Neural progenitor cell (in vitro differentiated cells): ENCODE data around the gene CDKL5. TPM values are rescaled to one million over a fixed set of nuclear protein-coding genes. Genes with fewer than 3 reads are reported as not detected.

Experiments used
- DNase-seq: peaks from one replicate; pipeline ENCODE4 v3.0.0-alpha.2; 2016; ENCODE audit warnings: low spot score
- H2AFZ ChIP-seq: fragments of 200-600 bp; sonication (generic); replicated peaks from 2 replicates; pipeline ENCODE4 v1.6.1; 2016; ENCODE audit warnings: antibody characterized with exemption
- H3F3A ChIP-seq: fragments of 200-600 bp; sonication (generic); 2 replicates; pipeline ENCODE4 v1.6.1; 2016; ENCODE audit warnings: antibody characterized with exemption, low read depth
- H3K27ac ChIP-seq: fragments of 200-600 bp; sonication (generic); 2 replicates; pipeline ENCODE4 v1.5.1; 2016; ENCODE audit warnings: mild to moderate bottlenecking
- H3K27me3 ChIP-seq: fragments of 200-600 bp; sonication (generic); 2 replicates; pipeline ENCODE4 v1.6.1; 2016; ENCODE audit warnings: mild to moderate bottlenecking, moderate library complexity
- H3K36me3 ChIP-seq: fragments of 200-600 bp; sonication (generic); 2 replicates; pipeline ENCODE4 v1.5.1; 2016
- H3K4me1 ChIP-seq: fragments of 200-600 bp; sonication (generic); 2 replicates; pipeline ENCODE4 v1.6.1; 2016; ENCODE audit warnings: mixed run types
- H3K4me2 ChIP-seq: fragments of 200-600 bp; sonication (generic); 2 replicates; pipeline ENCODE4 v1.6.1; 2016
- H3K4me3 ChIP-seq: fragments of 200-600 bp; sonication (generic); 2 replicates; pipeline ENCODE4 v1.5.1; 2016
- H3K79me2 ChIP-seq: fragments of 200-600 bp; sonication (generic); 2 replicates; pipeline ENCODE4 v1.6.1; 2016; ENCODE audit warnings: low read depth
- H3K9ac ChIP-seq: fragments of 200-600 bp; sonication (generic); 2 replicates; pipeline ENCODE4 v1.6.1; 2016
- H3K9me3 ChIP-seq: fragments of 200-600 bp; sonication (generic); 2 replicates; pipeline ENCODE4 v1.5.1; 2016; ENCODE audit warnings: low read depth
- H4K20me1 ChIP-seq: fragments of 200-600 bp; sonication (generic); 2 replicates; pipeline ENCODE4 v1.6.1; 2016; ENCODE audit warnings: low read depth
- H3K27ac Mint-ChIP-seq: 3 replicates; pipeline ENCODE4 v1.8.0; 2021; ENCODE audit warnings: mixed read lengths
- H3K27me3 Mint-ChIP-seq: 2 replicates; pipeline ENCODE4 v1.8.0; 2022; ENCODE audit warnings: low read depth, mild to moderate bottlenecking, inconsistent platforms, moderate library complexity, mixed read lengths; ENCODE audit not compliant: insufficient read depth
- H3K36me3 Mint-ChIP-seq: 3 replicates; pipeline ENCODE4 v1.8.0; 2021; ENCODE audit warnings: mixed read lengths
- H3K4me1 Mint-ChIP-seq: 3 replicates; pipeline ENCODE4 v1.8.0; 2021; ENCODE audit warnings: mixed read lengths
- H3K4me3 Mint-ChIP-seq: 3 replicates; pipeline ENCODE4 v1.8.0; 2021; ENCODE audit warnings: mild to moderate bottlenecking, moderate library complexity, mixed read lengths
- H3K9me3 Mint-ChIP-seq: 3 replicates; pipeline ENCODE4 v1.8.0; 2020; ENCODE audit warnings: mixed read lengths
- EZH2 ChIP-seq: fragments of 200-600 bp; sonication (generic); IDR thresholded peaks from 2 replicates; pipeline ENCODE4 v1.6.1; 2017; ENCODE audit warnings: antibody characterized with exemption, mild to moderate bottlenecking, moderate library complexity
- EZH2phosphoT487 ChIP-seq: fragments of 200-600 bp; sonication (generic); IDR thresholded peaks from 2 replicates; pipeline ENCODE4 v1.6.1; 2017; ENCODE audit warnings: antibody characterized with exemption
- total RNA-seq: library from RNA; depleted of rRNA; stranded (reverse); fragments of >200 nt; gene quantifications from 2 replicates; pipeline ENCODE4 v1.2.3, GENCODE V29; 2015; ENCODE audit warnings: low replicate concordance
- TF ChIP-seq, protein P1 (sequence below): fragments of 200-600 bp; sonication (generic); IDR thresholded peaks from 2 replicates; pipeline ENCODE4 v1.5.1; 2017; ENCODE audit warnings: antibody characterized with exemption, mild to moderate bottlenecking

CDKL5 gene
- total RNA-seq, 1 donor from 2014 or later, result 8.6 TPM

DNA sequence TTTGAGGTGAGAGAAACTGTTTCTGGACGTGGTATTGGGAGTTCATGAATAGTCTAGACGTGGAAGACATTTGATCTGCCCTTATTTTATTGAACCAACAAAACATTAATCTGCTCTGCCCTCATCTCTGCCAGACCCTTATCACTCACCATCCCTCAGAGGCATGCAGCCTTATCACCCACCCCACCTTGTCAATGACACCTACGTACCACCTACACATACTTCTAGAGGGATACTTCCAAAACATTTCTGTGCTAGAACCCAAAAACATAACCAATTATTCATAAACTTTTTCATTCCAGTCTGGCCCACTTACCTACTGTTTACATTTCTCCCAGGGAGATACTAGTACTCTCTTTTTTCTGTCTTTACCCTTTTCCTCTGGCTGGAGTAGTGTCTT is 141.3 kb downstream of the CDKL5 start:
- Histone ChIP-seq H3F3A (no peaks in the 10 kb centered on the region), H3K27me3 (no peaks in the 10 kb centered on the region), H3K27ac (no peak overlapping the region), H3K79me2 (no peaks in the 10 kb centered on the region), H4K20me1 (no peaks in the 10 kb centered on the region), H3K36me3 (no peaks in the 10 kb centered on the region), H2AFZ (no peak overlapping the region), H3K9ac (no peak overlapping the region), H3K4me3 (no peak overlapping the region), H3K9me3 (peaks cover 9% of the 10 kb centered on the region), H3K4me2 (no peak overlapping the region), H3K4me1 (no peaks in the 10 kb centered on the region)
- no peak overlapping the region for H3K27ac Mint-ChIP-seq
- H3K27me3 Mint-ChIP-seq, result no peaks in the 10 kb centered on the region
- no peaks in the 10 kb centered on the region for H3K36me3 Mint-ChIP-seq
- DNase-seq, result no peak
- no peak overlapping the region for H3K4me3 Mint-ChIP-seq
- H3K4me1 Mint-ChIP-seq, result peaks cover 8% of the 10 kb centered on the region
- H3K9me3 Mint-ChIP-seq, result peaks cover 6% of the 10 kb centered on the region
- TF ChIP-seq EZH2, result no peak
- no peak for TF ChIP-seq EZH2phosphoT487
- TF ChIP-seq, protein P1, sequence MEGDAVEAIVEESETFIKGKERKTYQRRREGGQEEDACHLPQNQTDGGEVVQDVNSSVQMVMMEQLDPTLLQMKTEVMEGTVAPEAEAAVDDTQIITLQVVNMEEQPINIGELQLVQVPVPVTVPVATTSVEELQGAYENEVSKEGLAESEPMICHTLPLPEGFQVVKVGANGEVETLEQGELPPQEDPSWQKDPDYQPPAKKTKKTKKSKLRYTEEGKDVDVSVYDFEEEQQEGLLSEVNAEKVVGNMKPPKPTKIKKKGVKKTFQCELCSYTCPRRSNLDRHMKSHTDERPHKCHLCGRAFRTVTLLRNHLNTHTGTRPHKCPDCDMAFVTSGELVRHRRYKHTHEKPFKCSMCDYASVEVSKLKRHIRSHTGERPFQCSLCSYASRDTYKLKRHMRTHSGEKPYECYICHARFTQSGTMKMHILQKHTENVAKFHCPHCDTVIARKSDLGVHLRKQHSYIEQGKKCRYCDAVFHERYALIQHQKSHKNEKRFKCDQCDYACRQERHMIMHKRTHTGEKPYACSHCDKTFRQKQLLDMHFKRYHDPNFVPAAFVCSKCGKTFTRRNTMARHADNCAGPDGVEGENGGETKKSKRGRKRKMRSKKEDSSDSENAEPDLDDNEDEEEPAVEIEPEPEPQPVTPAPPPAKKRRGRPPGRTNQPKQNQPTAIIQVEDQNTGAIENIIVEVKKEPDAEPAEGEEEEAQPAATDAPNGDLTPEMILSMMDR, result no peak

GRCh38 chrX:18573556-18573955 is 148.1 kb downstream of the CDKL5 start:
- H3K27ac ChIP-seq, result no peak overlapping the region
- H3K4me2 ChIP-seq, result no peak overlapping the region
- peaks cover 9% of the 10 kb centered on the region for H3K9me3 ChIP-seq
- H3K4me1 Mint-ChIP-seq, result no peaks in the 10 kb centered on the region
- H3K9ac ChIP-seq, result no peak overlapping the region
- peaks cover 5% of the 10 kb centered on the region for H3K9me3 Mint-ChIP-seq
- no peak overlapping the region for H3K27ac Mint-ChIP-seq
- H4K20me1 ChIP-seq, result no peaks in the 10 kb centered on the region
- H3K4me3 ChIP-seq, result no peak overlapping the region
- no peaks in the 10 kb centered on the region for H3K36me3 Mint-ChIP-seq
- H3K27me3 Mint-ChIP-seq, result no peaks in the 10 kb centered on the region
- no peaks in the 10 kb centered on the region for H3K36me3 ChIP-seq
- no peaks in the 10 kb centered on the region for H3K27me3 ChIP-seq
- H3K4me3 Mint-ChIP-seq, result no peak overlapping the region
- no peaks in the 10 kb centered on the region for H3K4me1 ChIP-seq
- DNase-seq, result no peak
- no peaks in the 10 kb centered on the region for H3K79me2 ChIP-seq
- no peaks in the 10 kb centered on the region for H3F3A ChIP-seq
- TF ChIP-seq EZH2 (no peak), EZH2phosphoT487 (no peak)
- TF ChIP-seq, protein P1, result no peak
- no peak overlapping the region for H2AFZ ChIP-seq

- no peak for DNase-seq
- TF ChIP-seq EZH2, result no peak
- TF ChIP-seq, protein P1, result no peak
- no peak for TF ChIP-seq EZH2phosphoT487
- Histone ChIP-seq H3K27ac (no peak overlapping the region), H3K9me3 (peaks cover 9% of the 10 kb centered on the region), H3K4me3 (no peak overlapping the region), H3K79me2 (no peaks in the 10 kb centered on the region), H2AFZ (no peak overlapping the region), H4K20me1 (no peaks in the 10 kb centered on the region), H3K27me3 (no peaks in the 10 kb centered on the region), H3K9ac (no peak overlapping the region), H3F3A (no peaks in the 10 kb centered on the region), H3K36me3 (no peaks in the 10 kb centered on the region), H3K4me2 (no peak overlapping the region), H3K4me1 (no peaks in the 10 kb centered on the region)
- Mint-ChIP-seq H3K4me1 (no peaks in the 10 kb centered on the region), H3K36me3 (no peaks in the 10 kb centered on the region), H3K27ac (no peak overlapping the region), H3K27me3 (no peaks in the 10 kb centered on the region), H3K4me3 (no peak overlapping the region), H3K9me3 (peaks cover 2% of the 10 kb centered on the region)
Observed at GRCh38 chrX:18574591-18574990, 149.2 kb downstream of the CDKL5 start.
